Neural progenitor cell (in vitro differentiated cells): ENCODE results near the gene GOLIM4. TPM values are rescaled to one million over a fixed set of nuclear protein-coding genes. Genes with fewer than 3 reads are reported as not detected.

Experiments
- DNase-seq: peaks from one replicate; pipeline ENCODE4 v3.0.0-alpha.2; 2016; ENCODE audit warnings: low spot score
- H2AFZ ChIP-seq: fragments of 200-600 bp; sonication (generic); replicated peaks from 2 replicates; pipeline ENCODE4 v1.6.1; 2016; ENCODE audit warnings: antibody characterized with exemption
- H3F3A ChIP-seq: fragments of 200-600 bp; sonication (generic); 2 replicates; pipeline ENCODE4 v1.6.1; 2016; ENCODE audit warnings: antibody characterized with exemption, low read depth
- H3K27ac ChIP-seq: fragments of 200-600 bp; sonication (generic); 2 replicates; pipeline ENCODE4 v1.5.1; 2016; ENCODE audit warnings: mild to moderate bottlenecking
- H3K27me3 ChIP-seq: fragments of 200-600 bp; sonication (generic); 2 replicates; pipeline ENCODE4 v1.6.1; 2016; ENCODE audit warnings: mild to moderate bottlenecking, moderate library complexity
- H3K36me3 ChIP-seq: fragments of 200-600 bp; sonication (generic); 2 replicates; pipeline ENCODE4 v1.5.1; 2016
- H3K4me1 ChIP-seq: fragments of 200-600 bp; sonication (generic); 2 replicates; pipeline ENCODE4 v1.6.1; 2016; ENCODE audit warnings: mixed run types
- H3K4me2 ChIP-seq: fragments of 200-600 bp; sonication (generic); 2 replicates; pipeline ENCODE4 v1.6.1; 2016
- H3K4me3 ChIP-seq: fragments of 200-600 bp; sonication (generic); 2 replicates; pipeline ENCODE4 v1.5.1; 2016
- H3K79me2 ChIP-seq: fragments of 200-600 bp; sonication (generic); 2 replicates; pipeline ENCODE4 v1.6.1; 2016; ENCODE audit warnings: low read depth
- H3K9ac ChIP-seq: fragments of 200-600 bp; sonication (generic); 2 replicates; pipeline ENCODE4 v1.6.1; 2016
- H3K9me3 ChIP-seq: fragments of 200-600 bp; sonication (generic); 2 replicates; pipeline ENCODE4 v1.5.1; 2016; ENCODE audit warnings: low read depth
- H4K20me1 ChIP-seq: fragments of 200-600 bp; sonication (generic); 2 replicates; pipeline ENCODE4 v1.6.1; 2016; ENCODE audit warnings: low read depth
- H3K27ac Mint-ChIP-seq: 3 replicates; pipeline ENCODE4 v1.8.0; 2021; ENCODE audit warnings: mixed read lengths
- H3K27me3 Mint-ChIP-seq: 2 replicates; pipeline ENCODE4 v1.8.0; 2022; ENCODE audit warnings: low read depth, mild to moderate bottlenecking, inconsistent platforms, moderate library complexity, mixed read lengths; ENCODE audit not compliant: insufficient read depth
- H3K36me3 Mint-ChIP-seq: 3 replicates; pipeline ENCODE4 v1.8.0; 2021; ENCODE audit warnings: mixed read lengths
- H3K4me1 Mint-ChIP-seq: 3 replicates; pipeline ENCODE4 v1.8.0; 2021; ENCODE audit warnings: mixed read lengths
- H3K4me3 Mint-ChIP-seq: 3 replicates; pipeline ENCODE4 v1.8.0; 2021; ENCODE audit warnings: mild to moderate bottlenecking, moderate library complexity, mixed read lengths
- H3K9me3 Mint-ChIP-seq: 3 replicates; pipeline ENCODE4 v1.8.0; 2020; ENCODE audit warnings: mixed read lengths
- EZH2 ChIP-seq: fragments of 200-600 bp; sonication (generic); IDR thresholded peaks from 2 replicates; pipeline ENCODE4 v1.6.1; 2017; ENCODE audit warnings: antibody characterized with exemption, mild to moderate bottlenecking, moderate library complexity
- EZH2phosphoT487 ChIP-seq: fragments of 200-600 bp; sonication (generic); IDR thresholded peaks from 2 replicates; pipeline ENCODE4 v1.6.1; 2017; ENCODE audit warnings: antibody characterized with exemption
- total RNA-seq: library from RNA; depleted of rRNA; stranded (reverse); fragments of >200 nt; gene quantifications from 2 replicates; pipeline ENCODE4 v1.2.3, GENCODE V29; 2015; ENCODE audit warnings: low replicate concordance
- TF ChIP-seq, protein P1 (sequence below): fragments of 200-600 bp; sonication (generic); IDR thresholded peaks from 2 replicates; pipeline ENCODE4 v1.5.1; 2017; ENCODE audit warnings: antibody characterized with exemption, mild to moderate bottlenecking

GOLIM4 gene
- total RNA-seq, 1 donor from 2014 or later = 22.9 TPM

DNA sequence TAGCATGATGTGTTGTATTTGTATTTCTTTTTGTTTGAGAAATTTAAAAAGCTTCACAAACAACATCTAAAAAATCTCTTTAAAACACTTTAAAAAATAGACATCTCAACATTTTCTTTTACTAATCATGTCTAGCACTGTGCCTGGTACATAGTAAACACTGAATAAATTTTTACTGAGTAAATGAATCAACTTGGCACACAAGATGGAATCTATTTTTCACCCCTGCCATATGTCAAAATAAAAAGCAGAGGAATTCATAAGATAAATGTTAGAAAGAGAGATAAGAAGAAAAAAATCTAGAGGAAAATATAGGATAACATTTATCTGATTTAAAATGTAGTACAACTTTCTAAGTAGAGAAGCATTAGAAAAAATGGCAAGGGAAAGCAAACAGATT, 8.6 kb upstream of the GOLIM4 start:
- Histone ChIP-seq H3K36me3 (no peaks in the 10 kb centered on the region), H3K79me2 (no peaks in the 10 kb centered on the region), H3K9me3 (no peaks in the 10 kb centered on the region), H3K4me3 (no peak overlapping the region), H4K20me1 (no peaks in the 10 kb centered on the region), H3K9ac (no peak overlapping the region), H3K27ac (no peak overlapping the region), H3K27me3 (no peaks in the 10 kb centered on the region), H3F3A (no peaks in the 10 kb centered on the region), H3K4me1 (no peaks in the 10 kb centered on the region), H3K4me2 (no peak overlapping the region), H2AFZ (no peak overlapping the region)
- peaks cover 4% of the 10 kb centered on the region for H3K27me3 Mint-ChIP-seq
- peaks cover 3% of the 10 kb centered on the region for H3K9me3 Mint-ChIP-seq
- no peaks in the 10 kb centered on the region for H3K36me3 Mint-ChIP-seq
- H3K4me1 Mint-ChIP-seq = no peaks in the 10 kb centered on the region
- no peak for DNase-seq
- H3K27ac Mint-ChIP-seq = no peak overlapping the region
- TF ChIP-seq, protein P1, sequence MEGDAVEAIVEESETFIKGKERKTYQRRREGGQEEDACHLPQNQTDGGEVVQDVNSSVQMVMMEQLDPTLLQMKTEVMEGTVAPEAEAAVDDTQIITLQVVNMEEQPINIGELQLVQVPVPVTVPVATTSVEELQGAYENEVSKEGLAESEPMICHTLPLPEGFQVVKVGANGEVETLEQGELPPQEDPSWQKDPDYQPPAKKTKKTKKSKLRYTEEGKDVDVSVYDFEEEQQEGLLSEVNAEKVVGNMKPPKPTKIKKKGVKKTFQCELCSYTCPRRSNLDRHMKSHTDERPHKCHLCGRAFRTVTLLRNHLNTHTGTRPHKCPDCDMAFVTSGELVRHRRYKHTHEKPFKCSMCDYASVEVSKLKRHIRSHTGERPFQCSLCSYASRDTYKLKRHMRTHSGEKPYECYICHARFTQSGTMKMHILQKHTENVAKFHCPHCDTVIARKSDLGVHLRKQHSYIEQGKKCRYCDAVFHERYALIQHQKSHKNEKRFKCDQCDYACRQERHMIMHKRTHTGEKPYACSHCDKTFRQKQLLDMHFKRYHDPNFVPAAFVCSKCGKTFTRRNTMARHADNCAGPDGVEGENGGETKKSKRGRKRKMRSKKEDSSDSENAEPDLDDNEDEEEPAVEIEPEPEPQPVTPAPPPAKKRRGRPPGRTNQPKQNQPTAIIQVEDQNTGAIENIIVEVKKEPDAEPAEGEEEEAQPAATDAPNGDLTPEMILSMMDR = no peak
- TF ChIP-seq EZH2 = no peak
- no peak overlapping the region for H3K4me3 Mint-ChIP-seq

GRCh38 chr3:168102735-168103410, 7.1 kb upstream of the GOLIM4 start:
- H3K9ac ChIP-seq = no peak overlapping the region
- TF ChIP-seq, protein P1 = no peak
- no peak for TF ChIP-seq EZH2phosphoT487
- TF ChIP-seq EZH2 = no peak
- no peaks in the 10 kb centered on the region for H4K20me1 ChIP-seq
- no peak overlapping the region for H3K4me2 ChIP-seq
- H3K27ac ChIP-seq = no peak overlapping the region
- H3K36me3 ChIP-seq = no peaks in the 10 kb centered on the region
- DNase-seq = no peak
- no peaks in the 10 kb centered on the region for H3K79me2 ChIP-seq
- H3K27me3 ChIP-seq = no peaks in the 10 kb centered on the region
- H3K27me3 Mint-ChIP-seq = peaks cover 4% of the 10 kb centered on the region
- H3K9me3 ChIP-seq = no peaks in the 10 kb centered on the region
- no peaks in the 10 kb centered on the region for H3K4me1 ChIP-seq
- peaks cover 3% of the 10 kb centered on the region for H3K9me3 Mint-ChIP-seq
- no peak overlapping the region for H3K4me3 ChIP-seq
- H2AFZ ChIP-seq = no peak overlapping the region
- no peak overlapping the region for H3K4me3 Mint-ChIP-seq
- H3F3A ChIP-seq = no peaks in the 10 kb centered on the region
- no peaks in the 10 kb centered on the region for H3K4me1 Mint-ChIP-seq
- no peak overlapping the region for H3K27ac Mint-ChIP-seq
- H3K36me3 Mint-ChIP-seq = no peaks in the 10 kb centered on the region

- Mint-ChIP-seq H3K4me3 (no peak overlapping the region), H3K36me3 (no peaks in the 10 kb centered on the region), H3K27me3 (peaks cover 2% of the 10 kb centered on the region), H3K27ac (no peak overlapping the region), H3K9me3 (no peaks in the 10 kb centered on the region), H3K4me1 (peaks cover 9% of the 10 kb centered on the region)
- Histone ChIP-seq H3K4me3 (no peak overlapping the region), H3K27me3 (no peaks in the 10 kb centered on the region), H3K79me2 (no peaks in the 10 kb centered on the region), H3K4me2 (no peak overlapping the region), H4K20me1 (no peaks in the 10 kb centered on the region), H3F3A (no peaks in the 10 kb centered on the region), H3K4me1 (no peaks in the 10 kb centered on the region), H3K36me3 (no peaks in the 10 kb centered on the region), H3K9me3 (no peaks in the 10 kb centered on the region), H2AFZ (no peak overlapping the region), H3K27ac (no peak overlapping the region), H3K9ac (no peak overlapping the region)
- TF ChIP-seq EZH2phosphoT487 (no peak), EZH2 (no peak)
- TF ChIP-seq, protein P1 = no peak
- no peak for DNase-seq
Measured at GRCh38 chr3:168100777-168101492, 5.2 kb upstream of the GOLIM4 start.
